ENCODE measurements around the gene CDHR5.

DNA sequence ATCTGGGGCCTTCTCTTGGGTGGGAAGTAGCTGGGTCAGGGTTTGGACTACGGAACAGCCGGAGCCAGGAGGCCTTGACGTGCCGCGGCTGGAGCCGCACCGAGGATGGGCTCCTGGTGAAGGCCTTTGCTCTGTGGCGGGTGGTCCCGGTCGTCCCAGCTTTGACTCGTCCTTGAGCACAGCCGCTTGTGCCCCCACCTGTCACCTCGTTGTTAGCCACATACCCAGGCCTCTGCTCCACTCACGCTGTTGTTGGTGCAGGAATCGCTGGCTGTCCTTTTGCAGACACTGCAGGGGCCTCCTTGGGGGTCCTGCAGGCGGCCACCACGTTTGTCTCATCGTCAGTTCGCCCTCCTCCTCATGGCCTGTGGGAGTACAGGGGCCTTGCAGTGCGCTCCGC is 31.4 kb downstream of the CDHR5 start:
- TF ChIP-seq, protein P1, sequence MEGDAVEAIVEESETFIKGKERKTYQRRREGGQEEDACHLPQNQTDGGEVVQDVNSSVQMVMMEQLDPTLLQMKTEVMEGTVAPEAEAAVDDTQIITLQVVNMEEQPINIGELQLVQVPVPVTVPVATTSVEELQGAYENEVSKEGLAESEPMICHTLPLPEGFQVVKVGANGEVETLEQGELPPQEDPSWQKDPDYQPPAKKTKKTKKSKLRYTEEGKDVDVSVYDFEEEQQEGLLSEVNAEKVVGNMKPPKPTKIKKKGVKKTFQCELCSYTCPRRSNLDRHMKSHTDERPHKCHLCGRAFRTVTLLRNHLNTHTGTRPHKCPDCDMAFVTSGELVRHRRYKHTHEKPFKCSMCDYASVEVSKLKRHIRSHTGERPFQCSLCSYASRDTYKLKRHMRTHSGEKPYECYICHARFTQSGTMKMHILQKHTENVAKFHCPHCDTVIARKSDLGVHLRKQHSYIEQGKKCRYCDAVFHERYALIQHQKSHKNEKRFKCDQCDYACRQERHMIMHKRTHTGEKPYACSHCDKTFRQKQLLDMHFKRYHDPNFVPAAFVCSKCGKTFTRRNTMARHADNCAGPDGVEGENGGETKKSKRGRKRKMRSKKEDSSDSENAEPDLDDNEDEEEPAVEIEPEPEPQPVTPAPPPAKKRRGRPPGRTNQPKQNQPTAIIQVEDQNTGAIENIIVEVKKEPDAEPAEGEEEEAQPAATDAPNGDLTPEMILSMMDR (IDR thresholded peaks at IDR 0.05), result no peak
- TF ChIP-seq POLR2AphosphoS5 (IDR thresholded peaks at IDR 0.05) (no peak), POLR2A (IDR thresholded peaks at IDR 0.05) (no peak)

All from breast epithelium (tissue), 3 donors.